ENCODE results near the gene DTX1. TPM values are rescaled to one million over a fixed set of nuclear protein-coding genes. Genes with fewer than 3 reads are reported as not detected.

DTX1 gene
- total and polyA plus RNA-seq, 2 of the 8 experiments (the other 6 are each of a cell fraction or from before 2014, with no cell fraction given) = 4.7 to 6.9 TPM

DNA sequence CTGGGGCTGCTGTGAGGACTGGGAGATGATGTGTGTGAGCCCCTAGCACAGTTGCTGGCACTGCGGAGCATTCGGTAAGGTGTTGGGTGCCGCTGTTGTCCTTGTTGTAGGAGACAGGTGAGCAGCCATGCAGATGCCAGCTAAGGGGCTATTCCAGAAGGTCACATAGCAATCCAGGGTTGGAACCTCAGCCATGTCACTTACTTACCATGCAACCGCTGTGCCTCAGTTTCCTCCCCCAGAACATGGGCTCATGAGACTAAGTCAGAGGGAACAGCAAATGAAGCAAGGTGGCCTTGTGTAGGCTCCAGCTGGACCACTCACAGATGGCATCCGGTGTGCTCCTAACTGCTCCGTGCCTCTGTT, 13.2 kb downstream of the DTX1 start (continued):
- TF ChIP-seq, protein P1, sequence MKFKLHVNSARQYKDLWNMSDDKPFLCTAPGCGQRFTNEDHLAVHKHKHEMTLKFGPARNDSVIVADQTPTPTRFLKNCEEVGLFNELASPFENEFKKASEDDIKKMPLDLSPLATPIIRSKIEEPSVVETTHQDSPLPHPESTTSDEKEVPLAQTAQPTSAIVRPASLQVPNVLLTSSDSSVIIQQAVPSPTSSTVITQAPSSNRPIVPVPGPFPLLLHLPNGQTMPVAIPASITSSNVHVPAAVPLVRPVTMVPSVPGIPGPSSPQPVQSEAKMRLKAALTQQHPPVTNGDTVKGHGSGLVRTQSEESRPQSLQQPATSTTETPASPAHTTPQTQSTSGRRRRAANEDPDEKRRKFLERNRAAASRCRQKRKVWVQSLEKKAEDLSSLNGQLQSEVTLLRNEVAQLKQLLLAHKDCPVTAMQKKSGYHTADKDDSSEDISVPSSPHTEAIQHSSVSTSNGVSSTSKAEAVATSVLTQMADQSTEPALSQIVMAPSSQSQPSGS (IDR thresholded peaks at IDR 0.05; ENCODE audit: low read length) = no peak
- no peak for TF ChIP-seq SP2 (IDR thresholded peaks at IDR 0.05; ENCODE audit: low read length)
- TF ChIP-seq, protein P2, sequence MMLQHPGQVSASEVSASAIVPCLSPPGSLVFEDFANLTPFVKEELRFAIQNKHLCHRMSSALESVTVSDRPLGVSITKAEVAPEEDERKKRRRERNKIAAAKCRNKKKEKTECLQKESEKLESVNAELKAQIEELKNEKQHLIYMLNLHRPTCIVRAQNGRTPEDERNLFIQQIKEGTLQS (IDR thresholded peaks at IDR 0.05; ENCODE audit: insufficient read depth, low read depth, low read length) = no peak
- TF ChIP-seq BACH1 (IDR thresholded peaks at IDR 0.05; ENCODE audit: low read length) = no peak
